Subcutaneous abdominal adipose tissue (tissue), 5 donors: ENCODE measurements around the gene OSBPL9.

Experiments
- H3K27ac ChIP-seq: one replicate; pipeline ENCODE4 v1.7.0; 2013; ENCODE audit warnings: low read depth, mild to moderate bottlenecking, inconsistent platforms, low read length, moderate library complexity
- H3K27me3 ChIP-seq, 5 donors: one replicate each; pipeline ENCODE4 v1.7.0; 2013; ENCODE audit warnings: low read length in 5 of 5, inconsistent platforms in 1 of 5; ENCODE audit not compliant: control insufficient read depth in 5 of 5, insufficient read depth in 4 of 5
- H3K36me3 ChIP-seq, 5 donors: one replicate each; pipeline ENCODE4 v1.7.0; 2013; ENCODE audit warnings: low read length in 5 of 5; ENCODE audit not compliant: control insufficient read depth in 5 of 5, insufficient read depth in 5 of 5
- H3K4me1 ChIP-seq, 5 donors: one replicate each; pipeline ENCODE4 v1.7.0; 2013; ENCODE audit warnings: low read length in 5 of 5, mild to moderate bottlenecking in 3 of 5, moderate library complexity in 1 of 5; ENCODE audit not compliant: control insufficient read depth in 5 of 5, insufficient read depth in 5 of 5
- H3K4me3 ChIP-seq, 5 donors: one replicate each; pipeline ENCODE4 v1.7.0; 2013; ENCODE audit warnings: low read length in 5 of 5, low read depth in 1 of 5
- H3K9ac ChIP-seq, 5 donors: one replicate each; pipeline ENCODE4 v1.7.0; 2013; ENCODE audit warnings: low read length in 5 of 5, mild to moderate bottlenecking in 4 of 5, moderate library complexity in 3 of 5
- H3K9me3 ChIP-seq, 5 donors: one replicate each; pipeline ENCODE4 v1.7.0; 2013; ENCODE audit warnings: low read length in 5 of 5; ENCODE audit not compliant: control insufficient read depth in 5 of 5
- donor health status: healthy.
- donor health status: healthy.
- donor health status: healthy.
- donor health status: healthy.
- donor health status: healthy.

Gene OSBPL9

DNA sequence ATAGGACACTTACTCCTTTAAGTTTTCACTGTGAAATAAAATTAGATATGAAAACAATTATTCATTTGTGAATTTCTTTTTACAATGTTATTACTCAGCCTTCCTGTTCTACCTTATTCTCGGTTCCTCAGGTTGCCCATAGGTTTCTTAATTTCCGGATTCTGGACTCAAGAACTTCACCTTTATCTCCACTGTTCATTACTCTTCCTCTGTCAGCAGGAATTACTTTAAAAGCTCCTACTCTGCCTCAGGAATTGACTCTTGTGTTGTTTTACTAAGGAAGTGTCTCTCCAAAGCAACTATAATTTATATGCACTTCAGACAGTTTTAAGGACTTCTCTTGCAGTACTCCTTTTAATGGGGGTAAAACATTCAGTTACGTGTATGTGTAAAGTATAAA, 123.8 kb downstream of the OSBPL9 start:
- H3K4me3 ChIP-seq: no peak overlapping the region
- no peaks in the 10 kb centered on the region for H3K27me3 ChIP-seq
- no peaks in the 10 kb centered on the region for H3K9me3 ChIP-seq
- H3K4me1 ChIP-seq: peaks cover 0 to 2% (median 0%) of the 10 kb centered on the region in 5 donors
- H3K36me3 ChIP-seq: no peaks in the 10 kb centered on the region
- H3K9ac ChIP-seq: no peak overlapping the region
- H3K27ac ChIP-seq: no peak overlapping the region

DNA sequence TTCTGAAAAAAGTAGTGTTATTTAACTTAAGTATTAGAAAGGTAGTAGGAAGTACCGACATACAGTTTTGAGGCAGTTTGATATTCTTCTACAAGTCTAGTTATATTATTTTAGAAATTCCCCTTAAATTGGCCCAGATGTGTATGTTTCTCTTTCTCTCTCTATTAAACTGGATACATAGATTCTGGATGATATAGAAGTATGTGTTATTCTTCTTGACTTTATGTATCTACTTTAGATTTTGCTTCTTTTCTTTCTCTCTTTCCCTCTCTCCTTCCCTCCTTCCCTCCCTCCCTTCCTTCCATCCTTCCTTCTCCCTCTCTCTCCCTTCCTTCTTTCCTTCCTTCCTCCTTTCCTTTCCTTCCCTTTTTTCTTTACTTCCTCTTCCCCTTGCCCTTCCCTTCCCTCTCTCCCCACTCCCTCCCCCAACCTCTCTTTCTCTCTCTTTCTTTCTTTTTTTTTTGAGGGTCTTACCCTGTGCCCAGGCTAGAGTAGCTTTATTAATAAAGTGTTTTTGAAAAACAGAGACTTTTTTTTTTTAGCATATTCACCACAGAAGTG, 124.3 kb downstream of the OSBPL9 start:
- Histone ChIP-seq H3K9me3 (no peaks in the 10 kb centered on the region), H3K27ac (no peak overlapping the region)

DNA sequence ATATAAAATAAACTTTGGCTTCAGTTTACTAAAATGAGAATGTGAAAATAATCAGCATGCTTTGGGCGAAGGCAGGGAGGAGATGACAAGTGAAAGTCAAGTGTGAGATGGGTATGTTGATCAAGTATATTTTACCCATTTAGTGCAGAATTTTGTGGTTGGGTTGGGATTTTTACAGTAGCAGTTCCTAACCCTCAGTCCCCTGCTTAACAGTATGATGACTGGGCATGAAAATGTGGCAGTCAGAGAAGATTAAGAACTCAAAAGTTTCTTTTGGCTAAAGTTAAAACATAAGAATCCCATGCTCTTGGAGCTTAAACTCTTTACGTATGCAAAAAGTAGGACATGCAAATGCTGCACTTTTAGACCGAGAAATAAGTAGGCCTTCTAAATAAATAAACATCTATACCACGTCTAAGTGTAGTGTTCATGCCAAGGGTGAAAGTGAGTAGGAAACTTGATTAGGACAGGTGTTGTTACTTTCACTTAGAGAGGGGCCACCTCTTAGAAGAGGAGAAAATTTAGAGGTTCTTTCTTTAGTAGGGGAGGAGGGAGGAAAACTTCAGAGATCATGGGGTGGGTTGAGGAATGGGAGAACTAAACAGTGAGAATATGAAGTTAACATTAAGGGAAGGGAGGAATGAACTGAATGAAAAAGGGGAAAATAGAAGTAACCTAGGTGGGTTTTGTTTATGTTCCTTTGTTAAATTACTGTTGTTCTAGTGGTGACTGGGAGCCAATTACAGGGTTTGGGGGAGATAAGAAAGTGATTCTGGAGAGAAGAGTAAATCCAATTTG, 127.8 kb downstream of the OSBPL9 start:
- Histone ChIP-seq H3K9me3 (no peaks in the 10 kb centered on the region), H3K9ac (no peak overlapping the region), H3K27ac (no peak overlapping the region), H3K36me3 (peaks cover 0 to 4% (median 0%) of the 10 kb centered on the region in 5 donors), H3K4me3 (no peak overlapping the region), H3K4me1 (no peaks in the 10 kb centered on the region), H3K27me3 (no peaks in the 10 kb centered on the region)

More for the DNA sequence above, 124.3 kb downstream of the OSBPL9 start:
- H3K36me3 ChIP-seq: no peaks in the 10 kb centered on the region
- no peak overlapping the region for H3K4me3 ChIP-seq
- peaks cover 0 to 2% (median 0%) of the 10 kb centered on the region in 5 donors for H3K4me1 ChIP-seq
- no peak overlapping the region for H3K9ac ChIP-seq
- no peaks in the 10 kb centered on the region for H3K27me3 ChIP-seq

DNA sequence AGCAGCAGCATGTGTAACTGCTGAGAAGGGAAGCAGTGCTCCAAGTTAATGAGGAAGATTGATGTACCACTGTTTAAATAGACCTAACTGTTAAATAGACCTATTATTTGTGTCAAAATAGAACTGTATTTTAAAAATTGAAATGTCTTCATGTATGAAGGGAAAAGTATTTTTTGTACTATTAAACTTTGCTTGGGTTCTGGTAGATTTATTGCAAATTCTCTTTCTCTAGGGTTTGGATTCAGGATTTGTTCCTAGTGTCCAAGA, 128.3 kb downstream of the OSBPL9 start:
- H3K4me3 ChIP-seq: no peak overlapping the region
- peaks cover 0 to 4% (median 3%) of the 10 kb centered on the region in 5 donors for H3K36me3 ChIP-seq
- H3K27me3 ChIP-seq: no peaks in the 10 kb centered on the region
- H3K27ac ChIP-seq: no peak overlapping the region
- H3K4me1 ChIP-seq: no peaks in the 10 kb centered on the region
- no peaks in the 10 kb centered on the region for H3K9me3 ChIP-seq
- H3K9ac ChIP-seq: no peak overlapping the region

DNA sequence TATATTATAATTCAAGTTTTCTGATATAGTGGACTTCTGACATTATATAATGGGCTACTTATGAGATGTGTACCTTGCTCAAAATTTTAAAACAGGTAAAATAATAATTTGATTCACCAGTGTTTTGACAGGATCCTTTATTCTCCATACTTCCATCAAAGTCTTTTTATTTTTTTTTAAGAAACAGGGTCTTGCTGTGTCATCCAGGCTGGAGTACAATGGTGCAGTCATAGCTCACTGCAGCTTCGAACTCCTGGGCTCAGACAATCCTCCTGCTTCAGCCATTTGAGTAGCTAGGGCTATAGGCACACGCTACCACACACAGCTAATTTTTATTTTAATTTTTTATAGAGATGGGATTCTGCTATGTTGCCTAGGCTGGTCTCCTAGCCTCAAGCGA, 132.3 kb downstream of the OSBPL9 start:
- peaks cover 0 to 3% (median 0%) of the 10 kb centered on the region in 5 donors for H3K9me3 ChIP-seq
- no peak overlapping the region for H3K9ac ChIP-seq
- H3K36me3 ChIP-seq: peaks cover 9 to 16% (median 12%) of the 10 kb centered on the region in 5 donors
- H3K27me3 ChIP-seq: no peaks in the 10 kb centered on the region
- H3K4me1 ChIP-seq: no peaks in the 10 kb centered on the region
- H3K27ac ChIP-seq: no peak overlapping the region
- no peak overlapping the region for H3K4me3 ChIP-seq

DNA sequence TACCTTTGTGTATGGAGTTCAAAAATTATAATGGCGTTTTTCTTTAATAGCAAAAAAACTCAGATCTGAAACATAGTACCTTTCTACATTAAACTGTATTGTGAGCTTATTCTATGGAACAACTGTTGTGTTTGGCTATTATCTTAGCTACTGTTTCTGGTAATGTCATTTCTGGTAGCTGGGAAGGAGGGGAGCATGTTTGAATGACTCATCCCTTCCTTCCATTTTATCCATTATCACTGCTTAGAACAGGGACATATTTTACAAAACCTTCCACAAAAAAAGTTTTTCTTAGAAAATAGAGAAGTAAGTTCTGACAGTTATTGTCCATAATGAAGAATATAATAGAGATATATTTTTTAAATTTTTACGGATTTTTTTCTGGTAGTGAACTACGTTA, 133.3 kb downstream of the OSBPL9 start:
- Histone ChIP-seq H3K27me3 (no peaks in the 10 kb centered on the region), H3K9me3 (peaks cover 0 to 3% (median 0%) of the 10 kb centered on the region in 5 donors), H3K27ac (no peak overlapping the region), H3K36me3 (peaks cover 9 to 18% (median 14%) of the 10 kb centered on the region in 5 donors), H3K4me3 (no peak overlapping the region), H3K4me1 (no peaks in the 10 kb centered on the region), H3K9ac (no peak overlapping the region)

DNA sequence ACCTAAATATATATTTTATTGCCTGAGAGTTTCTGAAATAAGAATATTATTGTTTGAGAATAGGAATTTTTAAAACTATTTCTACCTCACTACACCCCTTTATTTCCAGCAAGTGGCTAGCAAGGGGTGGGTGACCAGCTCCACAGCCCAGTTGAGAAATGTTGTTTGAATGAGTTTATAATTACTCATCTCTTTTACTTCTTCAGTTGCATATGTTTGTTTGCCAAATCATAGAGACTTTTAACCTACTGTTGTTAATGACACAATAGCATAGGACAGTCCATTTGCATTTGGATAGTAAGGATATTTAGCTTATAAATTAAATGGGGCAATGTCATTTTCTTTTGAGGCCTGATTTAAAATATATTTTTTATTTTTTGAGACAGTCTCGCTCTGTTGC, 133.8 kb downstream of the OSBPL9 start:
- no peaks in the 10 kb centered on the region for H3K27me3 ChIP-seq
- H3K4me3 ChIP-seq: no peak overlapping the region
- H3K27ac ChIP-seq: no peak overlapping the region
- H3K36me3 ChIP-seq: peaks cover 9 to 22% (median 15%) of the 10 kb centered on the region in 5 donors
- H3K9me3 ChIP-seq: peaks cover 0 to 3% (median 0%) of the 10 kb centered on the region in 5 donors
- H3K9ac ChIP-seq: no peak overlapping the region
- H3K4me1 ChIP-seq: no peaks in the 10 kb centered on the region

DNA sequence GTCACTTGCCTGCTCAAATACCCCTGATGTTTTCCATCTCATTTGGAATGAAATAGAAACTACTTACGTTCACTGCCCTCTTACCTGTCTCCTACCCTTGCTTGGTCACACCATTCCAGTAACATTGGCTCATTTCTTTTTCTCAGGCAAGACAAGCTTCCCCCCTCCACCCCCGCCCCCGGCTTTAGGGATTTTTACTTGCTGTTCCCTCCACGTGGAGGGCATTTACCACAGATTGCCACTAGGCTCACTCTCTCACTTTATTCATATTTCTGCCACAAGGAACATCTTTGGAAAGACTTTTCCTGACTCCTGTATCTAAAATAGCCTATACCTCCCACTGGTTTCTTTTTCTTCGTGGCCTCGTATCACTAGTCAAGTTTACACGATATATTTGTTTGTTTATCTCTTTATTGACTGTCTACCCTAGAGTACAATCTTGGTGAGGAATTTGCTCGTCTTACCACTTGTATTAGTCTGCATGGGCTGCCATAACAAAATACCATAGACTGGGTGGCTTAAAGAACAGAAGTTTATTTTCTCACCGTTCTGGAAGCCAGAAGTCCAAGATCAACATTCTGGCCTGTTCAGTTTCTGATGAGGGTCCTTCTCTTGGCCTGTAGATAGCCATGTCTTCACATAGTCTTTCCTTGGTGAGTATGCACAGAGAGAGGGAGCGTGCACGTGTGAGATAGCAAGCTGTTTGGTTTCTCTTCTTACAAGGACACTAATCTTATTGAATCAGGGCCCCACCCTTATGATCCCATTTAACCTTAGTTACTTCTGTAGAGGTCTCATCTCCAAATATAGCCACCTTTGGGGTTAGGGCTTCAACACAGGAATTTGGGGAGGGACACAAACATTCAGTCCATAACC, 135.4 kb downstream of the OSBPL9 start:
- Histone ChIP-seq H3K36me3 (peaks cover 9 to 26% (median 17%) of the 10 kb centered on the region in 5 donors), H3K4me3 (no peak overlapping the region), H3K9me3 (peaks cover 0 to 3% (median 0%) of the 10 kb centered on the region in 5 donors), H3K4me1 (no peaks in the 10 kb centered on the region), H3K9ac (no peak overlapping the region), H3K27me3 (no peaks in the 10 kb centered on the region), H3K27ac (no peak overlapping the region)

DNA sequence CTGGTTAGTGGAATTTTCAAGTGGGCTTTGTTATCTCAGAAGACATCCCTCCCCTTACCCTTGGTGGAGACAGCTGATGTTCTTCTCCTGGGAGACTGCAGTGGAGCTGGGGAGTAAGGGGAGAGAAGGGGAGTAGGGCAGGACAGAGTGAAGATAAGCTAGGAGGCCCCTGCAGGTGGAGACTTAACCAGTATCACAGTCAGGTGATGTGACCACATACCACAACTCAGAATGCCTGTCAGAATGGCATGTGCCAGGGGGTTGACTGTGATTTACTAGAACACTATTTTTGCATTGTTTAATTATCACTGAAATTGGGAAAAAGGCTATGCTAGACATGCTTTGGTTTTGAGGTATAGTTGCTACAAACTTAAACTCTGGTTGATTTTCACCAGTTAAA, 137.1 kb downstream of the OSBPL9 start:
- H3K4me3 ChIP-seq: no peak overlapping the region
- H3K9ac ChIP-seq: no peak overlapping the region
- H3K27ac ChIP-seq: no peak overlapping the region
- peaks cover 9 to 26% (median 17%) of the 10 kb centered on the region in 5 donors for H3K36me3 ChIP-seq
- H3K9me3 ChIP-seq: peaks cover 0 to 3% (median 0%) of the 10 kb centered on the region in 5 donors
- no peaks in the 10 kb centered on the region for H3K4me1 ChIP-seq
- H3K27me3 ChIP-seq: no peaks in the 10 kb centered on the region

DNA sequence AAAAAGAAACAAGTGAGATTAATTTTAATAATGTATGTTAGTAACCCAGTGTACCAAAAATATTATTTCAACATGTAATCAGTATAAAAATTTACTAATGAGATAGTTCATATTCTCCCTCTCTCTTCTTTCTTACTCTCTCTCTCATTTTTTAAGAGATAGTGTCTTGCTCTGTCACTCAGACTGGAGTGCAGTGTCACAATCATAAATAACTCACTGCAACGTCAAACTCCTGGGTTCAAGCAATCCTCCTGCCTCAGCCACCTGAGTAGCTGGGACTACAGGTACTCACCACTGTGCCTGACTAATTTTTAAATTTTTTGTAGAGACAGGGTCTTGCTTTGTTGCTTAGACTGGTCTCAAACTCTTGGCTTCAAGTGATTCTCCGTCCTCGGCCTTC, 137.8 kb downstream of the OSBPL9 start:
- no peak overlapping the region for H3K4me3 ChIP-seq
- H3K36me3 ChIP-seq: peaks cover 8 to 26% (median 17%) of the 10 kb centered on the region in 5 donors
- no peak overlapping the region for H3K9ac ChIP-seq
- H3K27ac ChIP-seq: no peak overlapping the region
- no peaks in the 10 kb centered on the region for H3K27me3 ChIP-seq
- no peaks in the 10 kb centered on the region for H3K4me1 ChIP-seq
- H3K9me3 ChIP-seq: peaks cover 0 to 3% (median 0%) of the 10 kb centered on the region in 5 donors
